H54 (cell line): Measurements from ENCODE around the gene LMO7.

Source experiments
- DNase-seq: peaks from one replicate; pipeline ENCODE4 v3.0.0; 2011; ENCODE audit warnings: low spot score, mixed read lengths; ENCODE audit not compliant: insufficient read length
- FAIRE-seq: peaks from 3 replicates; lab custom pipeline; 2011; peaks lifted over from hg19 to GRCh38; lab: Jason Lieb, UNC
- POLR2A ChIP-seq: IDR thresholded peaks from 2 replicates; pipeline ENCODE4 v1.6.1; 2011; ENCODE audit warnings: low read depth, mild to moderate bottlenecking, low read length

Gene LMO7

GRCh38 chr13:75906315-75906714, 270.2 kb downstream of the LMO7 start:
- no peak for TF ChIP-seq POLR2A
- DNase-seq (no peak), FAIRE-seq (no peak)

GRCh38 chr13:75907044-75907443, 270.9 kb downstream of the LMO7 start:
- FAIRE-seq, result no peak
- TF ChIP-seq POLR2A, result no peak
- DNase-seq, result no peak

DNA sequence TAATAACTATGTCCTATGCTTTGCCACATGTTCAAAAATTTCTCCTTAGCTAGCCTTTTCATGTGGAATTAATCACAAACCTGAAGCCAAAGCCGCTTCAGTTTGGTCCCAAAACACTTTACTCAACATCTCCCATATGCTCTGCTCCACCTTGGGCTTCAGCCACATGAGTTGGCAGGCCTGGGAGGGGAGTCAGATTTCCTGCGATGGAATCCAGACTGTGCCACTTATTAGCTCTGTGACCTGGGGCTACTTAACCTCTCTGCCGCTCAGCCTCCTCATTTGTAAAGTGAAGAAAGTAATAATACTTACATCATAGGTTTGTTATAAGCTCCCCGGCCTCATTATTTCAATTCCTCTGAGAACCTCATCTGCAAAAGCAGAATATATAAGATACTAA, 272.0 kb downstream of the LMO7 start:
- no peak for DNase-seq
- FAIRE-seq, result no peak
- TF ChIP-seq POLR2A, result no peak
